SKM-1 (cell line): Measurements from ENCODE around the gene ERBB4.

Experiments
- DNase-seq: peaks from one replicate; lab custom pipeline; 2025; ENCODE audit not compliant: unreplicated experiment; lab: John Stamatoyannopoulos, UW

ERBB4 gene

GRCh38 chr2:212089873-212090272 lies 448.7 kb downstream of the ERBB4 start:
- no peak for DNase-seq

DNA sequence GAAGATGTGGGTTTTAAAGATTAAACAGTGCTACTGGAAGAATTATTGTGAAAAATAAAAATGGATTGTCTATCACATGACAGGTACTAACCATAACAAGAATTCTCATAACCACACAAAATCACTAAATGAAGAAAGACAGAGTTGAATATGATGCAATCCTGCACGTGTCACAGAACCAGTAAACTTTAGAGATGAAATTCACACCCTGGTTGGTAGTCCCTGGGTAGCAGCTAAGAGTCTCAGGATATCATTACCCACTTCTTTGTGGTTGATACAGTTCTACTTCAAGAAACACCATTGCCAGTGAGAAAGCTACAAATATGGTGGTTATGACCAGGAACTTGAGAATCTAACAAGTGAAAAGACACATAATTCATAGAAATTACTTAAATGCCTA lies 450.2 kb downstream of the ERBB4 start:
- DNase-seq = no peak

DNA sequence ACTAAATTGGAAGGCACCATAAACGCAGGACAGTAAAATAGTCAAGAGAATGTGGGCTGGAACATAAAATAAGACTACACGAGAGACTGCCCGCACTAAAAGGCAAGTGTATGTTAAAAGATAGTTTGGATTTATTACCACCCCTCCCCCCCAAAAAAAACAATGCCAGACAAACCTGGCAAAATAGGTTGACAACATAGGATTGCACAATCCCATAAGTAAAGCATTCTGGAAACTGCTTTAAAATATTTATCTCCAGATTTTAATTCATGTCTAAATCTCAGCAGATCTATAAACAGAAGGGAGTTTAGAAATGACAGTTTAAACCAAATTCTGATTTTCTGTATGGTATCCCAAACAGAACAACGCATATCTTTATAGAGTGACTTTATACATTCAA lies 455.1 kb downstream of the ERBB4 start:
- DNase-seq = no peak

DNA sequence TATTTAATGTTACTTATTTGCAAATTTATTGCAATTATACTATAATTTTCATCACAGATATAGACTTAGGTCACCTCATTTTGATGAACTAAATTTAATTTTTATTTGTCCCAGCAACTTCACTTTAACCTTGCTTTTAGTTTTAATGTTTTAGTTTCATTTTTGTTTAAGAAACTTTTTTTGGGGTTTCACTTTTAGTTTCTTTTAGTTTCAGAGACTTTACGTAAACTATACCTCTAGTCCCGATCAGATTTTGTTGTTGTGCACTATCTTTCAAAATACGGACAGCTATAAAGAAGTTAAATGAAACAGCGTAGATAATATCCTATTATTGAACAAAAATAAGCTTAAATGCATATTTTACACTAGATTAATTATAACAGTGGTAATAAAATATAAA lies 460.5 kb downstream of the ERBB4 start:
- DNase-seq = no peak

DNA sequence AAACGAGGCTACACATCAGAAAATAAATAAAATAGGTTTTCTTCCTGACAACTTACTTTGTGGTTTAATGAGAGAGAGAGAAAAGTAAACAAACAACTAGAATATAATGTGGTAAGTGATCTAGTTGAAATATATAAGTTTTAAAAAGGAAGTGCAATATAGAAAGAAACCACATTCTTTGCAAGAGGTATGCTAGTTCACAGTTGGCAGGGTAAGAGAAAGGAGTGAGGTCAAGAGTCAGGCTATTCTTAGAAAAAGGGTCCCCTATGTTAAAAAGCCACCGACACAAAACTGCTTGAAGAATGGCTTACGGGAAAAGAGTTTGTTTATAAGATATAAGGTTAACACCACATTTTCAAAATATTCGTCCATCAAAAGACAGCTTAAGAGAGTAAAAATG lies 462.1 kb downstream of the ERBB4 start:
- DNase-seq = no peak

GRCh38 chr2:212073360-212073759 lies 465.2 kb downstream of the ERBB4 start:
- DNase-seq = no peak

DNA sequence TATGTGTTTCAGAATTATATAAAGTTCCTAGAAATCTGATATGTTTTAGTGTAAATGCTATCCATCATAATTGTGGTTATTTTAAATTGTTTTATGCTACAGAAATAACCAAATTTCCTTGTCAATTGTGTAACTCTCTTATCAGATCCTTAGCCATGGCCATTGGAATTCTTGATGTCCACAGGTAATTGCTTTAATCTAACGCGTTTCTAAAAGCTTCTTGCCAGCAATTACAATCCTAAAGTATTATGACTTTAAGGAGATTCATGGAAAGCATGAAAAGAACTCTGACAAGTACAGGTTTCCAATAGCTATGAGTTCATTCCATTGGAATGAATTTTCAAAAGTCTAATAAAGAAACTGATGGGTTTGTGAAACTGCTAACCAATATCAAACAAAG lies 472.1 kb downstream of the ERBB4 start:
- no peak for DNase-seq

DNA sequence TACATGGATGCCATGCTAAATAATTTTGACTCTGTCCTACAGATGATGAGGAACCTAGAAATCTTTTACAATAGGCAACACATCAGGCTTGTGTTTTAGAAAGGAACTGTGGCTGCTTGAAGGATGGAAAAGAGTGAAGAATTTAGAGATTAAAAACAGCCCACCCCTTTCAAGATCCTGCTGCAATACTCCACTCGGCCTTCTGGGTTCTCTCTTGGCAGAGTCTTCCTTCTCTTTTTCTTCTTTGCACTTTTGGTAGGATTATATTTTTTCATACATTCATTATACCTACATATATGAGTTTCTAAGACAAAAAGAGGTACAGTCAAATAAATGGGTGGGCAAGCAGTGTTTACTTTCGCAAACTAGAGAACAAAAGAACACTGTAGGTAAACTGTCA lies 474.3 kb downstream of the ERBB4 start:
- DNase-seq = no peak

- DNase-seq = no peak
These were observed 486.0 kb downstream of the ERBB4 start for GRCh38 chr2:212052412-212053159.

DNA sequence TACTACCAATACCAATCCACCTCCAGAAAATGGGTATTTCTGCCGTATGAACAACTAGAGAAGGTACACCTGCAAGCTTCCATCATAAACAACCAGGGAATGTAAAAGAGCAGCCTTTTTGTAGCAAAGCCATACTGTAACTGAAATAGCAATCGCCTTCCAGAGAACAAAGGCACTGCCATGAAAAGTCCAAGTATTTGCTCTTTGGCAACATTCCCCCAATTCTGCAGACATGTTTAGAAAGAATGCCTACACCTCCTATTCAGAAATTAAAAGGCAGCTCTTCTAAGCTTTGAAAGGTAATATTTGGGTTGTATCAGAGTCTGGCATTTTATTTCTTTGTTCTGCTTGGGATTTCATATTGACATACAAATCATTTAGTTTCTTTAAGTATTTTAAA lies 487.7 kb downstream of the ERBB4 start:
- DNase-seq = no peak

GRCh38 chr2:212042562-212042961 lies 496.0 kb downstream of the ERBB4 start:
- no peak for DNase-seq

- DNase-seq = no peak
These were observed 501.5 kb downstream of the ERBB4 start for GRCh38 chr2:212037062-212037461.

DNA sequence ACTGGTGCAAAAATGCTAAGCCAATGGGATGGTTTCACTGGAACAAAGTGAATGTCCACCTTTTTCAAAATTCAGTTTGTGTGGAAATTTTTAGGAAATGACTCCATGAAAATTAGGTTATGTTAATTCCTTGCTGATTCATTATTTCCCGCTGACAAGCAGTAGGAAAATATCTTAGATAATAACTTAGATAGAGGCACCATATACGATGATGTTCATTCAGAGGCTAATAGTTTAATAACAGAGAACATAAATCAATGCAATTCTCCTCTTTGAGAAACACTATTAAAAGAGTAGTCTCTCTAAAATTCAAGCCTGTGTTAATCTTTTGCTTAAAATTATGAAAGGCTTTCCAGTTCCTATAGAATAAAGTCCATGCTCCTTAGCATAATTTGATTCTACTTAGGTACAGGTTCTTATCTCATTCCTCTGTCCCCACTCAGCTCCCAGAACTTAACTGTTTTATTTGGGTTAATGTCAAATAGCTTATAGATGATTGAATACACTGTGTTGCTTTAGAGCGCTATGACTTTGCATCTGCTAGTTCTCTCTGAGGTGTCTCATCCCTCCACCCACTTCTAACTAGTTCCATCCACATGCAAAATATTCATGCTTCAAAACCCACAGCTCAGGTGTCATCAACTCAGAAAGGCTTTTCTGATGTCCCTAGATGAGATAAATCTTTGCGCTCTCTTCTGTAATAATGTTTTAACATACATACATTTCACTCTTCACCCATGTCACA lies 503.6 kb downstream of the ERBB4 start:
- no peak for DNase-seq

GRCh38 chr2:212033888-212034287 lies 504.7 kb downstream of the ERBB4 start:
- no peak for DNase-seq

DNA sequence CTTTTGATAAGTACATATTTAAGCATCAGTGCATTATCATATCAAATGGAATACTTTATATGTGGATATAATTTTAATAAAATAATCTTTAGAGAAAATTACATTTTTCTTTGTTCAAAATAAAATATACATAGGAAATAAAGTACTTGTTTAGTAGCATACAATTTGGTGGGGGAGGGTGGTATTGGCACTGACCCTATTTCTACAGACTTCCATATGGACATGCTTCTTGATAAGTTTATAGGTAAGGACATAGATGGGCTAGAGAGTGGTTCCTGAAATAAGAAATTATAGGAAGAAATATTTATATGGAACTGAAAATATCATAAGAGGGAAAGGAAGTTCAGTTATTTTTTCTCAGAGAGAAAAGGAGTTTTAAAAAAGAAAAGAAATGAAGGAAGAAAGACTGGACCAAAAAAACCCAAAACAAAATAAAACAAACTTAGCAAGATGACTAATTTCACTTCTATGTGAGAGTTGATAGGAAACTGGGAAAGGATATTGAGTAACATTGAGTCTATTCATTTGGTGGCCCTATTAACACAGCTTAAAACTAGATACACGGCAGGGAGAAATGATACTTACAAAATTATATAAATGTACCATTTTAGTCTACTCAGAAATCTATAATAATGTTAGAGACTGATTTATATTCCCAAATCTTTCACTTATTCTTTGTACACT lies 505.9 kb downstream of the ERBB4 start:
- no peak for DNase-seq

GRCh38 chr2:212032032-212032431 lies 506.6 kb downstream of the ERBB4 start:
- DNase-seq = no peak

GRCh38 chr2:212030709-212031108 lies 507.9 kb downstream of the ERBB4 start:
- DNase-seq = no peak

- DNase-seq = no peak
These were observed 509.7 kb downstream of the ERBB4 start for GRCh38 chr2:212028798-212029394.

- DNase-seq = no peak
These were observed 510.6 kb downstream of the ERBB4 start for GRCh38 chr2:212027681-212028628.

GRCh38 chr2:212024040-212024439 lies 514.6 kb downstream of the ERBB4 start:
- DNase-seq = no peak

DNA sequence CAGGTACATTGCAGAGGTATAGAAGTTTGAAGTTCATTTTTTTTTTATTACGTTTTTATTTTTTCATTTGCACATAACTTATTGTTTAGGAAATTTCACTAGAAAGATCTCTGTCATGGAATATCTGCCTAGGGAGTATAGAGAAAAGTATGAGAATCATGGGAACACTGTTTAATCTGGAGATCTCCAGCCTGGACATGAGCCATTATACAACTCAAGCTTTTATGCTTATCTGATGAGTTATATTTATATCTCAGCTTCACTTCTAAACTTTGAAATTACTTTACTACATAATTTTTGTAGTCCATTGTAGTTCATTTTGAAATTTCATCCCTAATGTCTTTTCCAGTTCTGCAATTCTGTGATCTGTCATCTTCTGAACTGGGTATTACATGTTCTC lies 515.6 kb downstream of the ERBB4 start:
- DNase-seq = no peak
